HepG2 (cell line): Measurements from ENCODE around the gene BRAT1.

Experiments
- HCFC1 ChIP-seq: fragments of 150-350 bp; IDR thresholded peaks from 2 replicates; pipeline ENCODE4 v1.6.1; 2014; ENCODE audit warnings: low read depth, low read length
- HOXA7 ChIP-seq: sonication (generic); formaldehyde crosslinking; IDR thresholded peaks from 2 replicates; pipeline ENCODE4 v1.8.1; 2022; ENCODE audit warnings: mild to moderate bottlenecking, missing genetic modification reagents, moderate library complexity
- NFYB ChIP-seq: sonication (generic); formaldehyde crosslinking; IDR thresholded peaks from 2 replicates; pipeline ENCODE4 v1.4.0; 2020; ENCODE audit warnings: missing genetic modification reagents
- NR2F6 ChIP-seq, 2 experiments: IDR thresholded peaks; 2 replicates each; pipeline ENCODE4 v1.6.1; 2016; ENCODE audit warnings: antibody characterized with exemption in 1 of 2, mild to moderate bottlenecking in 1 of 2
- TF ChIP-seq, protein P1 (sequence below): sonication (generic); formaldehyde crosslinking; IDR thresholded peaks from 2 replicates; pipeline ENCODE4 v1.4.0; 2020; ENCODE audit warnings: mild to moderate bottlenecking, missing genetic modification reagents, borderline replicate concordance

- no peak for TF ChIP-seq NR2F6 (IDR thresholded peaks at IDR 0.05)
- no peak for TF ChIP-seq NR2F6 (CRISPR knock-in tag; IDR thresholded peaks at IDR 0.05)
- TF ChIP-seq NFYB (CRISPR knock-in tag) = no peak
- TF ChIP-seq HCFC1 = no peak
- TF ChIP-seq, protein P1, sequence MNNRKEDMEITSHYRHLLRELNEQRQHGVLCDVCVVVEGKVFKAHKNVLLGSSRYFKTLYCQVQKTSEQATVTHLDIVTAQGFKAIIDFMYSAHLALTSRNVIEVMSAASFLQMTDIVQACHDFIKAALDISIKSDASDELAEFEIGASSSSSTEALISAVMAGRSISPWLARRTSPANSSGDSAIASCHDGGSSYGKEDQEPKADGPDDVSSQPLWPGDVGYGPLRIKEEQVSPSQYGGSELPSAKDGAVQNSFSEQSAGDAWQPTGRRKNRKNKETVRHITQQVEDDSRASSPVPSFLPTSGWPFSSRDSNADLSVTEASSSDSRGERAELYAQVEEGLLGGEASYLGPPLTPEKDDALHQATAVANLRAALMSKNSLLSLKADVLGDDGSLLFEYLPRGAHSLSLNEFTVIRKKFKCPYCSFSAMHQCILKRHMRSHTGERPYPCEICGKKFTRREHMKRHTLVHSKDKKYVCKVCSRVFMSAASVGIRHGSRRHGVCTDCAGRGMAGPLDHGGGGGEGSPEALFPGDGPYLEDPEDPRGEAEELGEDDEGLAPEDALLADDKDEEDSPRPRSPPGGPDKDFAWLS (CRISPR knock-in tag) = no peak
- TF ChIP-seq HOXA7 = no peak
These were observed 63.3 kb downstream of the BRAT1 start for GRCh38 chr7:2492038-2492437.
